ENCODE results near the gene RO60.

- TF ChIP-seq CTCF (IDR thresholded peaks at IDR 0.05) (no peak), POLR2A (IDR thresholded peaks at IDR 0.05) (no peak), POLR2AphosphoS5 (IDR thresholded peaks at IDR 0.05; ENCODE audit: insufficient read depth in 1 of 2, low read depth in 1 of 2) (no peak)
Observed at GRCh38 chr1:193013005-193013404, 46.4 kb upstream of the RO60 start.
